GM19467 (cell line): ENCODE data around the gene LEKR1.
A peak's percentile ranks its signal among the peaks of the same experiment; 100 is the strongest.

Experiments
- ATAC-seq: cut with Tn5 transposase; IDR thresholded peaks from one replicate; pipeline ENCODE4 v1.9.1; 2021; ENCODE audit warnings: mild to moderate bottlenecking, moderate library complexity; ENCODE audit not compliant: unreplicated experiment

LEKR1 gene

DNA sequence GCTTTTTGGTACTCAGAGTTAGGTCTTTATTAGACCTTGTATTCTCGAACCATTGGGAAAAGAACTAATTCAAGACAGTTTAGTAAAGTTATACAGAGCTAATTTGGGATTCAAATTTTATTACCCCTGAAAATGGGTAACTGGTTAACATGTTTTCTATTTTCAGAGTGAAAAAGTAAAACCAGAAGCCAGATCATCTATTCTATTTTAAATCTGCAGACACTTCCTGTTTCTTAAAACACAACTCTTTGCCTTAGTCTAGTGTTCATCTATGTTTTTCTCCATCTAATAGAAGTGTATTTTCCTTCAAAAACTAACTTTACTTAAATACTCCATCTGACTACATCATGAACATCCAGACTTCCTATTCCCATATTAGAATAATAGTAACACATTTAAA, 220.4 kb downstream of the LEKR1 start:
- peak; percentile 76 for ATAC-seq

- no peak for ATAC-seq
These were observed 224.9 kb downstream of the LEKR1 start for GRCh38 chr3:157051055-157051454.

DNA sequence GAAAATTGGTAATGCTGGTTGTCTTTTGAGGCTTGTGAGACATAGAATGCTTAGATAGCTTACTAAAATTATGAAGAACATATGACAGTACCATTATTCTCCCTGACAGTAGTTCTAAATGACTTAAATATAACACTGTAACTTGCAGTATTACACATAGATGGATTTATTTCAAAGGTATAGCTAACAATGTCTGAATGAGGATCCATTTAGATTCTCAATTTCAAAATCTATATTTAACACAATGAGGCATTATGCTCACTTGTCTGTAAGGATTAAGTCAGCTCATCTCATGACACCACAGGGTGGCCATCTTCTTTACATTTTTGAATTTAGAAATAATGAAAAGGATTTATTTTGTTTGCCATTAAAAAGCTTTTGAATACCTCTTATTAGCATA, 225.4 kb downstream of the LEKR1 start:
- no peak for ATAC-seq

DNA sequence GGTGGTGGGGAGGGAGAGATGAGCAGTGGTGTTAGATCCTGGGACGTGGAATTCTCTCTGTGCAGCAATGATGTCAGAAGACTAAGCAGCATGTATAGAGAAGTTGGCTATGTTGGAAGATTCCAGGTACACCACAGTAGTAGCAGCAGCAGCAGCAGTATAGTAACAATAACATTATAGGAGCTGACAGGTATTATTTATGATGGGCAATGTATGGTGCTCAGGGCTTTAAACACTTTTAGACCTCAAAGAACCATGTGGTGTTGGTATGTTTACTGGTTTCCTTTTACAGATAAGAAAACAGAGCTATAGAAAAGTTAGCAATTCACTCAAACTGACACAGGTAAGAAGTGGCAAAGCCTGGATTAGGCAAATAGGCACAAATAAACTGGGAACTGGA, 229.9 kb downstream of the LEKR1 start:
- no peak for ATAC-seq

DNA sequence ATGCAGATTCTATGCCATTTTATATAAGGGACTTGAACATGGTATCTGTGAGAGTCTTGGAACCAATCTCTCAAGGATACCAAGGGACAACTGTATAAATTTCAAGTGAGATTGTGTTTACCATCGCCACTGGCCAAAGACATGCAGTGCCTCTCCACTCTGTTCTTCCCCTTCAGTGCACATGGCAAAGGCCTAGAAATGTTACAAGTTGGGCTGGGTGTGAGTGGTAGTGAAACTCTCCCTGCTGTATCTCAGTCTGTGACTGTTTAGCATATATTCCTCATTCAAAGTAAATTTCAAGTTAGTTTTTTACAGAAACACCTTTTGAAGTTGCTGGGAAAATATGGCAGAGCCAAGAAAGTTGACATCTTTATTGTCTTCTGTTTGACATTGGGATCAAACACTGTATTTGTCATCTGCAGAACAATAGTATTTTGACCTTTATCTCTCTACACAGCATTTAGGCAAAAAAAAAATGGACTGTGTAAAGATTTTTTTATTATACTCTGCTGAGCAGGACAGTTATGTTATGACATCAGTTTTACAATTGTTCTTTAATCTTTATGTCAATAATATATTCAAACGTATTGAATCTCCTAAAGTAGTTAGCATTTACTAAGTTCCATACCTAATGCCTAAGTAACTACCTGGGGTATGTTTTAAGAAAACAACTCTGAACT, 232.4 kb downstream of the LEKR1 start:
- no peak for ATAC-seq

- no peak for ATAC-seq
These were observed 233.0 kb downstream of the LEKR1 start for GRCh38 chr3:157059181-157059580.

- ATAC-seq: peak; percentile 47
These were observed 233.5 kb downstream of the LEKR1 start for GRCh38 chr3:157059661-157060060.

GRCh38 chr3:157061265-157061664, 235.1 kb downstream of the LEKR1 start:
- no peak for ATAC-seq

GRCh38 chr3:157063469-157063868, 237.3 kb downstream of the LEKR1 start:
- no peak for ATAC-seq

DNA sequence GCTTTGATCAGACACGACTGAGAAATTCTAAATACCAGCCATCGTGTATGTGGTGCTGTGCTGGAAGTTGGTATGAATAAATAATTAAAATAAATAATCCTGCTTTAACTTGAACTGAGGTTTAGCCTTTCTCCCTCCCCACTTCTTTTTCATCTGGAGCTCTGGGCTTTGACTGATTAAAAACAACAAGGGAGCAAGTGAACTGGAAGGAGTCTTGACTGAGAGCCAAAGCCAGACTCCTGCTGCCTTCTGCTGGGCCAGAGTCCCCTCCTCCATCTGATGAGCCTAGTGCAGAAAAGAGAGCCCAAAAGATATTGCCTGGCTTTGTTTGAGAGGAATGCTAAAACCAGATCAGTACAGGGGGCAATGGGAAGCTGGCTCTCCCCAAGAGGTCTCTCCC, 237.8 kb downstream of the LEKR1 start:
- peak; percentile 3 for ATAC-seq

GRCh38 chr3:157064402-157064801, 238.2 kb downstream of the LEKR1 start:
- peak; percentile 53 for ATAC-seq

DNA sequence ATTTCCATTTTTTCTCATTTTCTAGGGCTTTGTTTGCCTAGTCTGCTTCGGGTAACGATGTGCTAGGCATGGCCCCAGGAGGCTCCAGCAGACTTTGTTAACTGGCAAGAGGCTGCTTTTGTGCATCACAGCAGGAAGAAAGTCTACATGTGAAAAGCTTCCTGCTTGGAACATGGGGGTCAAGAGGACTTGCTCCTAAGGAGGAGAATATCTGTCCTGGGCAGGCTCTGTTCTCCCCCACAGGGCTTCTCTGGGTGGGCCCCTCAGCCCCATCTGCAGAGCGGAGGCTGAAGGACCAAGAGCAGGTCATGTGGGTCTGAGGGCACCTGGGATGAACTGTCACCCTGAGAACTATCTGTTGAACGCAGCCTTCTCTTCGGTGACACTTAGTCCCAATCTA, 239.0 kb downstream of the LEKR1 start:
- ATAC-seq: no peak

DNA sequence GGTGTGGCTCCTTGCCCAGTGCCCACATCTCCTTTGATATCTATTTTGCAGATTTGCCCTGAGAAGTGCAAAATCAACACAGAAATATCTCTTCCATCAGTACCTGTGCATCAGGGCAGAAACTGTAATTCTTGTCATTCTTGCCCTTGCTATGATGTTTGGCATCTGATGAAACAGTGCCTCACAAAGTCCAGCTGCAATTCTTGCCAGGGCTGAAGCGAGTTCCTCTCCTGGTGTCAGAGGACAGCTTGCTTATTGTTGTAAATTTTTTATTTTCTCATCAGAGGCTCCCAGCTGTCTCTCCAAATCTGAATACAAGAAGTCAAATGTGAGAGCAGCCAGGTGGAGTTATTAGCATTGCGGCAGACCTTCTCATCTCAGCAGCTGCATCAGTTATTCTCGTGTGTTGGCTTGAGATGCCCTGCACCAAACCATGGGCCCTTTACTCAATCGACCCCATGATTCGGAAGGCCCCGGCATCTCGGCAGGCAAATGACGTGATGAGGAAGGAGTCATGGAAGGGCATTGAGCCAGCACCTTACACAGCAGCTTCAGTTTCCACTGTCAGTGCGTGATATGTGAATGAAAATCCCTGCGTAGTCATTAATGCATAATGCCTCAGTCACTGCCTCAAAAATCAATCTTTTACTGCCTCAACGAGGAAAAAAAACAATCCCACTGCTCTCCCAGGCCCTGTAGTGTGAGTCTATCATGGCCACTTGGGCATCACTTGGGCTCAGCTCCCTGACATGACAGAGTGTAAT, 240.4 kb downstream of the LEKR1 start:
- ATAC-seq: no peak

GRCh38 chr3:157067114-157067513, 241.0 kb downstream of the LEKR1 start:
- peak; percentile 62 for ATAC-seq

DNA sequence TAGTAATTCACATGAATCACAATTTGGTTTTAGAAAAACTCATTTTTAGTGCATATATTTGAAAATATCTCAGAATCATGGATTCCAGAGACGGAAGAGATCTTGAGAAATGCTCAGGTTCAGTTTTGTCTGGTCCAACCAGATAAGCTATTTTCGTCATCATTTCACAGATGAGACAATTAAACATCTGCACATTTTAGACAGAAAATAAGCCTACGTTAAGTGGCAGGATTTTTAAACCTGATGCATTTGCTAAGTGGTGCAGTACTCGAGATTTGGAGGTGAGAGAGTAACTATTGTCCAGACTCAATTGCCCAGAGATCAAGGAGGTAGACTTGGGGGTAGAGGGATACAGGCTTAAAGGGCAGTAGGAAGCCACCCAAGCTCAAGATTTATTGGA, 243.3 kb downstream of the LEKR1 start:
- ATAC-seq: no peak

GRCh38 chr3:157069846-157070677, 243.9 kb downstream of the LEKR1 start:
- ATAC-seq: no peak

GRCh38 chr3:157070678-157070999, 244.5 kb downstream of the LEKR1 start:
- no peak for ATAC-seq

DNA sequence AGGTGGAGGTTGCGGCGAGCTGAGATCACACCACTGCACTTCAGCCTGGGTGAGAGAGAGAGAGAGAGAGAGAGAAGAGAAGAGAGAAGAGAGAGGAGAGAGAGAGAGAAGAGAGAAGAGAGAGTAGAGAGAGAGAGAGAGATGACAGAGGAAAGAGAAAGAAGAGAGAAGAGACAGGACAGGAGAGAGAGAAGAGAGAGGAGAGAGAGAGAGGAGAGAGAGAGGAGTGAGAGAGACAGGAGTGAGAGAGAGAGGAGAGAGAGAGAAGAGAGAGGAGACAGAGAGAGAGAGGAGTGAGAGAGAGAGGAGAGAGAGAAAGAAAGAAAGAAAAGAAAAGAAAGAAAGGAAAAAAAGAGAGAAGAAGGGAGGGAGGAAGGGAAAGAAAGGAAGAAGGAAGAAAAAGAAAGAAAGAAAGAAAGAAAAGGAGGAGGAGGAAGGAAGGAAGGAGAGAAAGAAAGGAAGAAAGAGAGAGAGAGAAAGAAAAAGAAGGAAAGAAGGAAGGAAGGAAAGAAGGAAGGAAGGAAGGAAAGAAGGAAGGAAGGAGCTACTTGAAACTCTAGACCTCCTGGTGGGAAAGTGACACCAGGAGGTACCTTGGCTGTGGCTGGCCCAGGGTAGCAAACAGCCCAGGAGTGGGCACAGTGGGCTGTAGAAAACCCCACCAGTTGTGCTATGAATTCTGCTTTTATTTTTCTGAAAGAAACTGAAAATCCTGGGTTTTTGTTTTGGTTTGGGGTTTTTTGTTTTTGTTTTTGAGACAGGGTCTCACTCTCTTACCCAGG, 245.8 kb downstream of the LEKR1 start:
- ATAC-seq: no peak

DNA sequence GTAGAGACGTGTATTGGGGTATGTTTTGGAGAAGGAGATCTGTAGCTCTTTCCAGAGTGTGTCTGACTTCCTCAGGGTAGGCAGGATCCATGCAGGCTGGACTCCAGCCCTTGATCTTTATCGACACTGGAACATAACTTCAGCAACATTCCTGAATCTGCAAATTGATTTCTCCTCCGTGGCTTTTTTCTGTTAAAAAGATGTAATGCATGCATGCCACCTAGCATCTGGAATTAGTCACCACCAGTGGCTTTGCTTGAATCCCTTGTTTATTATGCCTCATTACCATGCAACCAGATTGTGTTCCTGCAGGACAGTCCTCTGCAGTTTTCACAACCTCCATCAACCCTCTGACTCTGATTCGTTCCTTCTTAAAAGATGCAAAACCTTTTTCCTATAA, 247.7 kb downstream of the LEKR1 start:
- no peak for ATAC-seq

GRCh38 chr3:157074490-157074889, 248.3 kb downstream of the LEKR1 start:
- no peak for ATAC-seq

GRCh38 chr3:157074981-157075380, 248.8 kb downstream of the LEKR1 start:
- ATAC-seq: no peak
